ENCODE results near the gene HAO2.
A peak's percentile ranks its signal among the peaks of the same experiment; 100 is the strongest.
"Not testable (repeated sequence)": the region's sequence is repeated elsewhere in the genome, so short reads cannot be mapped to it uniquely, and the experiment has no call there.

The HAO2 gene

DNA sequence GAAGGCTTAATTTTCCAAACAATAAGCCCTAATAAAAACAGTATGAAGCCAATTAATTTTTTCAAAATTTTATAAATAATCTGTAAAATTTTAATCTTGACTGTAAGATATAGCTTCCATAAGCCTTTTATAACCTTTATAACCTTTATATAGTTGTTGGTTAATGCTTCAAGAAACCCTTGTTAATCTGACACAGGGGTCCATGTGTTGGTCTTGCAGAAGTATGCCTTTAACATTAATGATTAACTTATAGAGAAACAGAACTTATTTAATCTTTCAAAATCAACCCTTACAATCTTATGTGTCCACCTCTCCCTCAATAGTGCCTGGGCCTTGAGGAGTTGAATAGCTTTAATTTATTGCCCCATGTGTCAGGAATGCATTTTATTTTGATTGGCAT, 23.2 kb upstream of the HAO2 start:
- no peak for DNase-seq (ENCODE audit: low spot score)

GRCh38 chr1:119347858-119348257, 20.7 kb upstream of the HAO2 start:
- DNase-seq (ENCODE audit: low spot score) = no peak

- DNase-seq (ENCODE audit: low spot score) = no peak
These were observed 19.6 kb upstream of the HAO2 start for GRCh38 chr1:119348941-119349340.

- DNase-seq (ENCODE audit: low spot score) = not testable (repeated sequence)
These were observed 17.7 kb upstream of the HAO2 start for GRCh38 chr1:119350866-119351265.

DNA sequence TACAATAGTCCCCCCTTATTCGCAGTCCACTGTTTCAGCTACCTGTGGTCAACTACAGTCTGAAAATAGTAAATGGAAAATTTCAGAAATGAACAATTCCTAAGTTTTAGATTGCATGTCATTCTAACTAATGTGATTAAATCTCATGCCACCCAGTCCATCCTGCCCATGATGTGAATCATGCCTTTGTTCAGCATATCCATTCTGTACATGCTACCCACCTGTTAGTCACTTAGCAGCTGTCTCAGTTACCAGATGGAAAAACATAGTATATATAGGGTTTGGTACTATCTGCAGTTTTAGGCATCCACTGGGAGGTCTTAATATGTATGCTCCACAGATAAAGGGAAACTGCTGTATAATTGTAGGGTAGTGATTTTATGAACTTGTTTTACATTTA, 16.6 kb upstream of the HAO2 start:
- DNase-seq (ENCODE audit: low spot score) = no peak

GRCh38 chr1:119353836-119354235, 14.7 kb upstream of the HAO2 start:
- DNase-seq (ENCODE audit: low spot score) = no peak

- DNase-seq (ENCODE audit: low spot score) = no peak
These were observed 9.9 kb upstream of the HAO2 start for GRCh38 chr1:119358636-119359035.

GRCh38 chr1:119359730-119360129, 8.9 kb upstream of the HAO2 start:
- DNase-seq (ENCODE audit: low spot score) = no peak

DNA sequence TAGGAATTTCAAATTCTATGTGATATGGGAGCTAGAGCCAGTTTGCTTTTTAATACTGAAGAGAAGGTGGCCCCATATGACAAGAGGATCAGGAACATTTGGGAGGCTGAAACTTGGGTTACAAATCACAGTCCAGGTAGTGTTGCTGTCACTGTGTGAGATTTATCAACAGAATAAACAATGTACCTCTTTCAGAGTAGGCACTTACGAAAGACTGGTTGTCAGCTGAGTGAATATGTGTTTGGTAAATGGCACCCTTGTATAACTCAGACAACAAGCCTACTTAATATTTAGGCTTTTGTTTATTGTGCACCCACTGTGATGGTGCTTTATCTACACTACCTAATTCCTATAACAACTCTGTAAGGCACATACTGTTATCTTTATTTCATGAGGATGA, 7.4 kb upstream of the HAO2 start:
- DNase-seq (ENCODE audit: low spot score) = peak; percentile 22

- no peak for DNase-seq (ENCODE audit: low spot score)
These were observed 6.8 kb upstream of the HAO2 start for GRCh38 chr1:119361620-119362344.

GRCh38 chr1:119363162-119363561, 5.4 kb upstream of the HAO2 start:
- no peak for DNase-seq (ENCODE audit: low spot score)

DNA sequence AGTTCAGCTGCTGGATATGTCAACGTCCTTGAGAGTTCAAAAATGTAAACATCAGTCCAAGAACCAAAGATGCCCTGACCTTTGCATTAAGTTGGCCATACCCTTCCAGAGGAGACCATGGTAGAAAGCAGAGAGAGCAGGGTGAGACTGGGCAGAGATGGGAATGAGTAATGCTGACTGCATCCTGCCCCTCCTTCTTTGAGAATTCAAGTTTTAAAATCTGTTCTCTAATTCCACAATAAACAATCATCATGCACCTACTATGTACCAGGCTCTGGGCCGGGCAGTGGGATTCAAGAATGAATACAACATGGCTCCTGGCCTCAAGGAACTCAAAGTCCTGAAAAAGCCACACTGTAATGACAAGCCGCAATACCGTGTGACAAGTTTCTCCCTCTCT, 3.9 kb upstream of the HAO2 start:
- DNase-seq (ENCODE audit: low spot score) = no peak

DNA sequence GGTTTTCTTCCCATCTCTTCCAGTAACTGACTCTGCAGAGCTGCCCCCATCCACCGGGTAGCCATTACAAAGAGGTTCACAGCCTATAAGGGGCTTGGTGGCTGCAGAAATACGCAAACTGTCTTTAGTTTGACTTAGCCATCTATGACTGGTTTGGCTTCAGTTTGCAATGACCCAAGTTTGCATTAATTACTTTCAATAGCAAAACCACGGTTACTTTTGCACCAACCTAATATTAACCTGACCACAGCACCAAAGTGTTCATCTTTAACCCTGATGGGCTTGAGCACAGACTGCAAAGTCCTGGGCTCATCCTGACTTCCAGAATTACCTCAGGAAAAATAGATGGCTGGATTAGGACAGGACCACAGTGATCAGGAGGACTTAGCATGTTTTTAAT, 2.2 kb upstream of the HAO2 start:
- no peak for DNase-seq (ENCODE audit: low spot score)

GRCh38 chr1:119367432-119368124, 1.0 kb upstream of the HAO2 start:
- peak; percentile 61 for DNase-seq (ENCODE audit: low spot score)

GRCh38 chr1:119370748-119371147, 2.2 kb downstream of the HAO2 start:
- DNase-seq (ENCODE audit: low spot score) = no peak

DNA sequence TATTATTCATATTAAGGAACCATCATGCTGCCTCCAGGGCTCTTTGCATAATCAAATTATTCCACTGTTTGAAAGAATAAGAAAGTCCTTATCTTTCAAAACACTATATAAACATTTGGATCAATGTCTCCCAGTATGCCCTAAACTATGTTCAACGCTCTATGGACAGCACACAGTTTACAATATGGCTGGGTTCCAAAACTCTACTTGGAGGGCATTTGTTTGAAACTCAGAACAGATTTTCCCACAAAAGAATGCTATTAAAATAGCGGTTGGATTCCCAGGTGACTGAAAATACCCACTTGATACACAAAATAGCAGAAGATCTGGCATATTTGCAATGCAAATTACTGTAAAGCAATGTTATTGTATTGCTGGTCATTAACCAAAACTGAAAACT, 3.2 kb downstream of the HAO2 start:
- no peak for DNase-seq (ENCODE audit: low spot score)

GRCh38 chr1:119372503-119373086, 4.0 kb downstream of the HAO2 start:
- peak; percentile 40 for DNase-seq (ENCODE audit: low spot score)

DNA sequence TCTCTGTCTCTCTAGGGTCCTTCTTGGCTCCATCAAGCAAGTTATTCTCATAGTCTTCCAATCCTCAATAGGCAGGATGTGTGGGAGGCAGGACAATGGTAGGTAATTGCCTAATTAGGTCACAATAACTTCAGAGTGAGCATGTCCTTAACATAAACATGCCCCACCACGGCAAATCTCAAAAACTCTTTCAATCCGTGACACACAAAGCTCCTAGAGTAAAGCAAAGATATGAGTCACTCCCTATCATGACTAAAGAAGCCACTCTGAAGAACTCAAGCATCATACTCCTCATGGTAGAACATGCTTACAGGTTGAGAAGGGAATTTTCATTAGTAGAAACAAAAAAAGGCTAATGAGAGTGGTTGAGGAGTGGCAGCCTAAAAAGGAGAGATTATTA, 4.9 kb downstream of the HAO2 start:
- peak; percentile 12 for DNase-seq (ENCODE audit: low spot score)

- DNase-seq (ENCODE audit: low spot score) = no peak
These were observed 5.8 kb downstream of the HAO2 start for GRCh38 chr1:119374208-119374874.

GRCh38 chr1:119375366-119375765, 6.8 kb downstream of the HAO2 start:
- no peak for DNase-seq (ENCODE audit: low spot score)

- DNase-seq (ENCODE audit: low spot score) = no peak
These were observed 8.0 kb downstream of the HAO2 start for GRCh38 chr1:119376594-119376993.

GRCh38 chr1:119377594-119377993, 9.0 kb downstream of the HAO2 start:
- not testable (repeated sequence) for DNase-seq (ENCODE audit: low spot score)

DNA sequence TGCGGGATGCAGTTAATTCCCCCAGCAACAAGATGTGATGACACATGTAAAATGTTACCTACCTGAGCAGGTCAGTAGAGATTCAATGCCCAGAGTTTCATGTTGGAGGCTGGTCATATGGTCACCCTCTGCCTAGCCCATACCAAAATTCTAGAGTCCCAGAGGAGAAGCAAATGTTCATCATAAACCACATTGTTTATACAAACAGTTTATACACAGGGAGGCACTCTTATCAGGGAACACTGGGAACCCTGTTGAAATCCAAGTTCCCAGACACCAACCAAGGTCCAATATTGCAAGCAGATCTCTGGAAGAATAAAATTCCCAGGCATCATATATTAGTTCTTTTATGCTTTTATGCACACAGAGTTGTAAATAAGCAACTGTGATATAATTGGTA, 10.5 kb downstream of the HAO2 start:
- DNase-seq (ENCODE audit: low spot score) = no peak
